CD4-positive, alpha-beta T cell (primary cell): Measurements from ENCODE around the gene COL5A1. TPM values are rescaled to one million over a fixed set of nuclear protein-coding genes. Genes with fewer than 3 reads are reported as not detected.

ENCODE experiments used
- ATAC-seq: fragments of 200-7000 bp; cut with Tn5 transposase; one replicate; pipeline ENCODE4 v1.10.0; 2022; ENCODE audit warnings: mild to moderate bottlenecking; ENCODE audit not compliant: poor library complexity
- CTCF ChIA-PET: fragments of 350-600 bp; sonication (Branson Sonifier 250); formaldehyde crosslinking; loops from one replicate; lab custom pipeline; 2021; ENCODE audit warnings: antibody characterized with exemption, inconsistent platforms; lab: Charles Lee
- POLR2A ChIA-PET: fragments of 350-600 bp; sonication (Branson Sonifier 250); formaldehyde crosslinking; loops from one replicate; lab custom pipeline; 2021; ENCODE audit warnings: antibody characterized with exemption, inconsistent platforms; lab: Charles Lee
- DNase-seq, 14 experiments: peaks; one replicate each; pipeline ENCODE4 v3.0.0-alpha.2; 2013 to 2020; ENCODE audit warnings: mixed read lengths in 2 of 14
- H3K27ac ChIP-seq, 2 donors: one replicate each; pipeline versions ENCODE4 v1.5.1 to v1.7.0; 2013; ENCODE audit warnings: low read length in 2 of 2, low read depth in 1 of 2, mild to moderate bottlenecking in 1 of 2
- H3K27me3 ChIP-seq, 2 experiments: 1 replicate in 1 of 2; 2 replicates in 1 of 2; pipeline versions ENCODE4 v1.6.1 to v1.7.0; 2013; ENCODE audit warnings: low read length in 2 of 2, control low read depth in 1 of 2, mild to moderate bottlenecking in 1 of 2, moderate library complexity in 1 of 2; ENCODE audit not compliant: insufficient read depth in 2 of 2, control insufficient read depth in 1 of 2
- H3K36me3 ChIP-seq: one replicate; pipeline ENCODE4 v1.6.1; 2013; ENCODE audit warnings: low read length, control low read depth; ENCODE audit not compliant: insufficient read depth
- H3K4me1 ChIP-seq: one replicate; pipeline ENCODE4 v1.6.1; 2013; ENCODE audit warnings: low read length, control low read depth; ENCODE audit not compliant: insufficient read depth
- H3K4me3 ChIP-seq: one replicate; pipeline ENCODE4 v1.5.1; 2013; ENCODE audit warnings: mild to moderate bottlenecking, low read length, moderate library complexity
- H3K9me3 ChIP-seq, 2 experiments: 1 replicate in 1 of 2; 2 replicates in 1 of 2; pipeline versions ENCODE4 v1.6.1 to v1.7.0; 2013; ENCODE audit warnings: low read length in 2 of 2, mild to moderate bottlenecking in 2 of 2, control low read depth in 1 of 2, moderate library complexity in 1 of 2; ENCODE audit not compliant: control insufficient read depth in 1 of 2, insufficient read depth in 1 of 2
- H3K27ac Mint-ChIP-seq: one replicate; pipeline ENCODE4 v1.8.0; 2020; ENCODE audit warnings: mixed read lengths
- H3K27me3 Mint-ChIP-seq: one replicate; pipeline ENCODE4 v1.8.0; 2021; ENCODE audit warnings: mixed read lengths
- H3K36me3 Mint-ChIP-seq: one replicate; pipeline ENCODE4 v1.8.0; 2021; ENCODE audit warnings: low read depth, mixed read lengths
- H3K4me1 Mint-ChIP-seq: one replicate; pipeline ENCODE4 v1.8.0; 2021; ENCODE audit warnings: low read depth, mixed read lengths
- H3K4me3 Mint-ChIP-seq: one replicate; pipeline ENCODE4 v1.8.0; 2020; ENCODE audit warnings: mild to moderate bottlenecking, mixed read lengths
- H3K9me3 Mint-ChIP-seq: one replicate; pipeline ENCODE4 v1.8.0; 2020; ENCODE audit warnings: mixed read lengths
- CTCF ChIP-seq: fragments of 200-600 bp; IDR thresholded peaks from one replicate; pipeline ENCODE4 v1.8.0; 2022; ENCODE audit warnings: antibody characterized with exemption, mild to moderate bottlenecking
- intact Hi-C, 2 experiments: fragments of 100-400 bp; cut with DNase I in 1 of 2; cut with micrococcal nuclease in 1 of 2; formaldehyde crosslinking; loops; one replicate each; pipeline versions ENCODE4 v1.15.1 to v1.9.0; 2023 to 2025; cut with DNase I, micrococcal nuclease
- total RNA-seq, 174 experiments: library from RNA in 2 of 174; stranded (reverse) in 2 of 174; gene quantifications; one replicate each; pipeline ENCODE4 v1.2.3 and lab custom pipeline; 2021 to 2026

Gene COL5A1
- total RNA-seq, 2 experiments from 2014 or later = 0.41 to 0.50 TPM

- Histone ChIP-seq H3K4me3 (no peak overlapping the region), H3K9me3 (no peaks in the 10 kb centered on the region), H3K36me3 (no peaks in the 10 kb centered on the region), H3K27me3 (no peaks in the 10 kb centered on the region), H3K27ac (no peak overlapping the region), H3K4me1 (no peaks in the 10 kb centered on the region)
- ATAC-seq = no peak
- Mint-ChIP-seq H3K4me1 (no peaks in the 10 kb centered on the region), H3K36me3 (no peaks in the 10 kb centered on the region), H3K27ac (no peak overlapping the region), H3K27me3 (no peaks in the 10 kb centered on the region), H3K4me3 (no peak overlapping the region), H3K9me3 (no peaks in the 10 kb centered on the region)
- ChIA-PET POLR2A (no interaction called here), CTCF (no interaction called here)
- TF ChIP-seq CTCF = no peak
- intact Hi-C loops = no loop called here
- no peak for DNase-seq
Measured at GRCh38 chr9:134758949-134759607, 117.5 kb downstream of the COL5A1 start.

- DNase-seq (no peak), ATAC-seq (no peak)
- H3K9me3 Mint-ChIP-seq = no peaks in the 10 kb centered on the region
- no peak for TF ChIP-seq CTCF
- CTCF ChIA-PET = no interaction called here
- Histone ChIP-seq H3K36me3 (no peaks in the 10 kb centered on the region), H3K27me3 (no peaks in the 10 kb centered on the region), H3K4me3 (no peak overlapping the region), H3K9me3 (no peaks in the 10 kb centered on the region), H3K4me1 (no peaks in the 10 kb centered on the region), H3K27ac (no peak overlapping the region)
- H3K4me3 Mint-ChIP-seq = no peak overlapping the region
- H3K27ac Mint-ChIP-seq = no peak overlapping the region
- no peaks in the 10 kb centered on the region for H3K27me3 Mint-ChIP-seq
- H3K36me3 Mint-ChIP-seq = no peaks in the 10 kb centered on the region
- intact Hi-C loops = no loop called here
- no peaks in the 10 kb centered on the region for H3K4me1 Mint-ChIP-seq
- POLR2A ChIA-PET = no interaction called here
Measured at GRCh38 chr9:134759913-134760312, 118.3 kb downstream of the COL5A1 start.

GRCh38 chr9:134760750-134761420 is 119.3 kb downstream of the COL5A1 start:
- POLR2A ChIA-PET = no interaction called here
- Mint-ChIP-seq H3K27ac (no peak overlapping the region), H3K4me1 (no peaks in the 10 kb centered on the region), H3K9me3 (no peaks in the 10 kb centered on the region), H3K27me3 (no peaks in the 10 kb centered on the region), H3K4me3 (no peak overlapping the region), H3K36me3 (no peaks in the 10 kb centered on the region)
- Histone ChIP-seq H3K4me1 (no peaks in the 10 kb centered on the region), H3K27me3 (no peaks in the 10 kb centered on the region), H3K4me3 (no peak overlapping the region), H3K9me3 (no peaks in the 10 kb centered on the region), H3K36me3 (no peaks in the 10 kb centered on the region), H3K27ac (no peak overlapping the region)
- intact Hi-C loops = no loop called here
- no peak for DNase-seq
- CTCF ChIA-PET = no interaction called here
- ATAC-seq = no peak
- TF ChIP-seq CTCF = no peak
